Posterior cingulate gyrus (tissue), 11 donors: ENCODE measurements around the gene TBC1D32.
"Not testable (repeated sequence)": the region's sequence is repeated elsewhere in the genome, so short reads cannot be mapped to it uniquely, and the experiment has no call there.

ENCODE experiments used
- DNase-seq, 10 donors: peaks; one replicate each; pipeline versions ENCODE4 v3.0.0 to v3.0.0-alpha.2; 2020 to 2021; ENCODE audit warnings: mixed read lengths in 3 of 10
- intact Hi-C: fragments of 100-400 bp; cut with DNase I; formaldehyde crosslinking; loops from one replicate; pipeline ENCODE4 v1.15.1; 2023

The TBC1D32 gene

GRCh38 chr6:121143476-121143875 is 190.8 kb downstream of the TBC1D32 start:
- intact Hi-C loops, result no loop called here
- DNase-seq, result no peak

DNA sequence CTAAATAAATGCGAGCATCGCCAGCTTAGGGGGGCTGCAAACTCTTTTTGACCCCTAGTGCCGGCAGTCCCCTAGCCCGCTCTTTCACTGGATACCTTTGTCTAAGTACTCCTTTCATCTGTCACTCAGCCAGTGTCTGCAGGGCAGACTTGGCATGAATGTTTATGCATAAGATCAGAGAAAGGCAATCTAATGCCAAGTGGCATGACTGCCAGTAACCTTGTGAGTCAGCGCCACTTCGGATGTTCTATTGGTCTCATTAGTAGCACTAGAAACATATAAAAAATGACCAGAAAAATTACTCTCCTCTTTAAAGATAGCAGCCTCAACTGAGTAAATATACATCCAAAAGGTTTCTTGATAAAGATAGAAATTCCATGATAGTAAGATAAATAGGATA is 192.2 kb downstream of the TBC1D32 start:
- DNase-seq, result no peak
- intact Hi-C loops, result no loop called here

DNA sequence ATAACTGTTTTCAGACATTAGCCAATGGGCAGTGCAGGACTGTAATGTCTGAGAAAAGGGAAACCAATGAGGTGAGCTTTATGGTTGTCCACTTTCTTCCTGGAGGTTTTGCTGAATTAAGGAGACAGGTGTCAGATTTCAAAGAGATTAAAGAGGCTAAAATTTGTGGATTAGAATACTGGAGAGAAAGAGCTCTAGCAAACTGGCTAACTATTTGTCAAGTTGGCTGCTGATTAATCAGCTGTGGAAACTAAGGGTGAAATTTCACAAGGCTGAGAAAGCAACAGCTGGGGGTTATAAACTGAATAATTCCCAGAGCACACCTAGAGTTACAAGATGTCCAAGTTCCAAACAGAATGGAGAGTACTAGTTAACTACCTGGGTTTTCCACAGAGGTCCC is 198.9 kb downstream of the TBC1D32 start:
- DNase-seq, result no peak
- intact Hi-C loops, result no loop called here

GRCh38 chr6:121134922-121135321 is 199.4 kb downstream of the TBC1D32 start:
- intact Hi-C loops, result no loop called here
- DNase-seq, result no peak

DNA sequence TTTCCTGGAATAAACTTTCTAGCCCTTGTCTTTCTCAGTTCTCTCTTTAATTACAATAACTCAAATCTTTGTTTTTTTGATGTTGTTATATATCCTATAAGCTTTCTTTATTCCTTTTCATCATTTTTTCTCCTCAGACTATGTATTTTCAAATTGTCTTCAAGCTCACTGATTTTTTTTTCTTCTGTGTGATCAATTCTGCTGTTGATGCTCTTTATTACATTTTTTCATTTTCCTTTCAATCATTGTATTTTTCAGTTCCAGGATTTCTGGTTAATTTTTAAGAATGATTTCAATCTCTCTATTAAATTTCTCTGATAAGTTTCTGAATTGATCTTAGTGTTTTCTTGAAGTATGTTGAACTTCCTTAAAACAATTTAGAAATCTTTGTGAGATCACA is 209.7 kb downstream of the TBC1D32 start:
- intact Hi-C loops, result no loop called here
- no peak for DNase-seq

GRCh38 chr6:121112356-121112755 is 221.9 kb downstream of the TBC1D32 start:
- no peak for DNase-seq
- intact Hi-C loops, result no loop called here

GRCh38 chr6:121110733-121111132 is 223.5 kb downstream of the TBC1D32 start:
- intact Hi-C loops, result no loop called here
- DNase-seq, result no peak

GRCh38 chr6:121106962-121107361 is 227.3 kb downstream of the TBC1D32 start:
- intact Hi-C loops, result no loop called here
- DNase-seq, result no peak

DNA sequence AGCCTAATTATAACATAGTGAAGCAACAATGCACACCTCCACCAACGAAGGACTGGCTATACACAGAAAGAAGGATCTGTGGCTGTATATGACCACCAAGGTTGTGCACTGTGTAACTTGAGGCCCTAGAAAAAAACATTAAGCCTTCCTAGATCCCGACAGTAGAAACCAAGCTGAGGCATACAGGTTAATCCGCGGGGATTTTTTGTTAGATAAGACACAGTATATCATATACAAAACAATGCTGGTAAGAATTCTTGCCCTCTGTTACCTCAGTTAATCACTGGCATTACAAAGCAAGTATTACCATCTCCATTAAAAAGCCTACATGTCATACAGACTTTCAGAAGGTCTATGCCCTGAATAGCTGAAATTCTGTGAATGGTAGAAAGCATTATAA is 228.8 kb downstream of the TBC1D32 start:
- intact Hi-C loops, result no loop called here
- no peak for DNase-seq

- DNase-seq, result no peak
- intact Hi-C loops, result no loop called here
Measured at GRCh38 chr6:121093928-121094327, 240.4 kb downstream of the TBC1D32 start.

DNA sequence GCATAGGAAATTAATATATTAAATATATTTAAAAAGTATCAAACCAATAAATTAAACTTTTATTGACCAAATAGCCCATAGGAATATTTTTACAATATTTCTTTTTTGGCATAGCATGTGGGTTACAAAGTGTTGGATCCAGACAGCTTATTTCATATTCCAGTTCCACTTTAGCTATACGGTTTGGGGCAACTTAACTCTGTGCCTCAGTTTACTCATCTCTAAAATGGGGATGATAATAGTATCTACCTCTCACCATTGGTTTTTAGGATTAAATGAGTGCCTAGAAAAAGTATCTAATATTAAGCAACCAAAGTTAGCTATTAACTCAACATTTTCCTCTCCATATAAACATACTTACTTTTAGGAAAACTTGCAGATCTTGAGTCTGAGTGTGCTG is 243.8 kb downstream of the TBC1D32 start:
- DNase-seq, result no peak
- intact Hi-C loops, result no loop called here

GRCh38 chr6:121086876-121087275 is 247.4 kb downstream of the TBC1D32 start:
- DNase-seq, result no peak

DNA sequence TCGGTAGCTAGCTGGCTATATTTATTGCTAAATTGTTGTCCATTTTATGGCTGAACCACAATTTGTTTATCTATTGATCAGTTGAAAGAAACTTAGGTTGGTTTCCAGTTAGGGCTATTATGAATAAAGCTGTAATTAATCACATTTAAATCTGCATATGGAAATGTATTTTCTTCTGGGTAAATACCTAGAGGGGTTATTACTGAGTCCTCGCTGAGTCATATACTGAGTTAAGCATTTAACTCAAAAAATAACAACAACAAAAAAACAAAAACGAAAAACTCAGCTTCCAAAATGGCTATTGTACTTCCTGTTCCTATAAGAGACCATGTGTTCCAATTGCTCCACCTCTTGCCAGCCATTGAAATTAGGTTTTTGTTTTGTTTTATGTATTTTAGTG is 258.2 kb downstream of the TBC1D32 start:
- DNase-seq, result no peak
- intact Hi-C loops, result no loop called here

More at GRCh38 chr6:121086876-121087275, 247.4 kb downstream of the TBC1D32 start:
- intact Hi-C loops, result no loop called here

GRCh38 chr6:121068749-121069148 is 265.5 kb downstream of the TBC1D32 start:
- DNase-seq, intact Hi-C loops: not testable (repeated sequence)

DNA sequence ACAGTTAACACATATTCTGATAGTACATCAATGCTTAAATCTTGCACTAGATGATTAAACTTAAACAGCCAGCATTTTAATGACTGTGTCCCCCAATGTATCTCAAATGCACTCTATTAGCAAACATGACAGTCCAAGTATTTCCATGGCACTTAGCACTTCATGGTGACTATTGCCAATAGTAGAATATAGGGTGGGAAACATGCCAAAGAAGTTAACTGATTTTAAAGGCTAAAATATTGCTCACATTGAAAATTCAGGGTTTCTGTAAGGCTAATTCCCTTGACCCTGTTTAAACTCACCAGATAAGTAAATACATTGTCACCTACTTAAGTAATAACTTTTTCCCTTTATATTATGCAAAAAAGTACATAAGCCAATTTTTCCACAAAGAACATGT is 266.9 kb downstream of the TBC1D32 start:
- DNase-seq, result no peak
- intact Hi-C loops, result no loop called here

GRCh38 chr6:121064345-121064744 is 269.9 kb downstream of the TBC1D32 start:
- peak in 1 of 10 donors; percentile 60 for DNase-seq
- intact Hi-C loops, result no loop called here

DNA sequence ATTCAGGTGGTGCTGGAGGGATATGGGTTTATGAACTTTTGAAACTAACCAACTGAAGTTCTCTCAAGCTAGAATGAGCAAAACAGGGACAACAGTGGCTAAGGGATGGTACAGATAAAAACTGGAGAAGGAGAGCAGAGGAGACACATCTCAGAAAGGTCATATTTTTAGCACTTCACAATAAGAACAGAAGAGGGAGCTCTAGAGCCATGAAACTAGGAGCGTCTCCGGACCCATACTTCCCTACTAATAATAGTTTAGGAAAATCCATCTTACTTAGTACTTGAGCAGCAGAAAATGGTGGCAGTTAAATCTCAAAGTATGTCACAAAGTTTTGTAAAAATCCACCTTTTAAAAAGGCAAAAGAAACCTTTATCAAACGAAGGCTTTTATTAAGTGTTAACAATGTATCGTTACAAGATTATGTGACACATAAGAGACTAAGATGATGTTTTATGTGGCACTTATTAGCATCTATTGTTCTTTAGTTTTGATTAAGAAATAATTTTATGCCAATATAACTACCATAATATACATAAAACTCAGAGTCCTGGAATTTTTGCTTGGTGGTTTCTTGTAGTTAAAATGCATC is 278.6 kb downstream of the TBC1D32 start:
- DNase-seq, result no peak
- intact Hi-C loops, result loop anchor here (1.0 to 5.0 kb wide), 2 partner anchors 167 to 252 kb away; no protein-coding TSS in a partner anchor

DNA sequence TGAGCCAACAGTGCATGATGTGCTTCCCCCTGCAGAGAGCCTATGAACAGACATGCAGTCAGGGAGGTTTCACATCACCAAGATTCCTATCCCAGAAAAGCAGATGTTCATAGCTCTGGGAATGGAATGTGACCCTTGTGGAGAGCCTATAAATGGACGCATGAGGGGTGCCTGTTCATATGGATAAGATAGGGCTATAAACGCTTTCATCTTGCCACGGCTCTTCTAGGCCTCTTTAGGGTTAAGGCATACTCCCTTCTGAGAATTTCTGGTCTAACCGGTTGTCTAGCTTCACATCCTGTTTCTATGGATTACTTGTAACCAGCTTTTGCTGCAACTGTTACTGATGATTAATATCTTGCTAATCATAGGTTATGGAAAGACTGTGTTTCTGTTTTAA is 285.7 kb downstream of the TBC1D32 start:
- intact Hi-C loops, DNase-seq: not testable (repeated sequence)

GRCh38 chr6:121044905-121045304 is 289.4 kb downstream of the TBC1D32 start:
- intact Hi-C loops, DNase-seq: not testable (repeated sequence)

DNA sequence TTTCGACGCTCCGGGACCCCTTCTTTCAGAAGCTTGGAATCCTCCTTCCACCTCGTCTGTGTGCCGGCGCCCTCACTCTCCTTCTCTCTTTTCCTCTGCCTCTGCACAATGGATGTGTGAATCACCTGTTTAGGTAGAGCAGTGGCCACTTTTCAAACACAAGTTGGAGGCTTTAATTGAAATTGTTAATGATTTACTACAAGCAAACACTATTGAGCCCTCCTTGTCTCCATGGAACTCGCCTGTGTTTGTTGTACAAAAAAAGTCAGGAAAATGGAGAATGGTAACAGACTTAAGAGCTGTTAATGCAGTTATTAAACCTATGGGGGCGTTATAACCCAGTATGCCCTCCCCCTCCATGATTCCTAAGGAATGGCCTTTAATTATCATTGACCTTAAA is 290.6 kb downstream of the TBC1D32 start:
- intact Hi-C loops, DNase-seq: not testable (repeated sequence)

DNA sequence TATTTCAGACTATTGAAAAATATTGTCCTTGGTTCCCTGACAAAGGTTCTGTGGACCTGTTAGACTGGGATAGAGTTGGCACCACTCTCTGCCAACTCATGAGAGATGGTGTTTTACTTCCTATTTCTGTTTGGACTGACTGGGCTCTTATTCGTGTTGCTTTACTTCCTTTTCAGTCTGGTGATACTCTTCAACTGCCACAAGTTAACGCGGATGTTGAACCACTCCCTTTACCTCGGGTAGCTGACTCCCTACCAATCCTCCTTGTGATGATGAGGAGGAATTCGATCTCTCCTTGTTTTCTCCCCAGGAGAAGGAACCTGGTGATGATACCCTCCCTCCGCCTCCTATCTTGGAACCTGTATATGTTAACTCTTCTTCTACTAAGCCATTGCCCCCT is 291.1 kb downstream of the TBC1D32 start:
- intact Hi-C loops, result not testable (repeated sequence)

GRCh38 chr6:121042766-121043165 is 291.5 kb downstream of the TBC1D32 start:
- intact Hi-C loops, result no loop called here
- DNase-seq, result peak in 3 of 10 donors; percentile 26 to 55 (median 27)

More for the DNA sequence above, 291.1 kb downstream of the TBC1D32 start:
- not testable (repeated sequence) for DNase-seq

GRCh38 chr6:121040831-121041230 is 293.4 kb downstream of the TBC1D32 start:
- no peak for DNase-seq
- intact Hi-C loops, result no loop called here
